Neuron (in vitro differentiated cells): ENCODE measurements around the gene PPIP5K1.
"Not testable (repeated sequence)": the region's sequence is repeated elsewhere in the genome, so short reads cannot be mapped to it uniquely, and the experiment has no call there.

ENCODE experiments used
- H2AFZ ChIP-seq: one replicate; pipeline ENCODE4 v1.6.1; 2013; ENCODE audit warnings: low read depth, mild to moderate bottlenecking, inconsistent platforms, low read length, moderate library complexity
- H3K27me3 ChIP-seq: one replicate; pipeline ENCODE4 v1.6.1; 2013; ENCODE audit warnings: low read length; ENCODE audit not compliant: insufficient read depth
- H3K36me3 ChIP-seq: one replicate; pipeline ENCODE4 v1.6.1; 2013; ENCODE audit warnings: low read length; ENCODE audit not compliant: insufficient read depth
- H3K4me1 ChIP-seq: one replicate; pipeline ENCODE4 v1.6.1; 2013; ENCODE audit warnings: low read length; ENCODE audit not compliant: insufficient read depth
- H3K4me3 ChIP-seq: 2 replicates; pipeline ENCODE4 v1.5.1; 2013; ENCODE audit warnings: mild to moderate bottlenecking, low read length, moderate library complexity
- H3K9me3 ChIP-seq: one replicate; pipeline ENCODE4 v1.6.1; 2013; ENCODE audit warnings: low read length

PPIP5K1 gene

DNA sequence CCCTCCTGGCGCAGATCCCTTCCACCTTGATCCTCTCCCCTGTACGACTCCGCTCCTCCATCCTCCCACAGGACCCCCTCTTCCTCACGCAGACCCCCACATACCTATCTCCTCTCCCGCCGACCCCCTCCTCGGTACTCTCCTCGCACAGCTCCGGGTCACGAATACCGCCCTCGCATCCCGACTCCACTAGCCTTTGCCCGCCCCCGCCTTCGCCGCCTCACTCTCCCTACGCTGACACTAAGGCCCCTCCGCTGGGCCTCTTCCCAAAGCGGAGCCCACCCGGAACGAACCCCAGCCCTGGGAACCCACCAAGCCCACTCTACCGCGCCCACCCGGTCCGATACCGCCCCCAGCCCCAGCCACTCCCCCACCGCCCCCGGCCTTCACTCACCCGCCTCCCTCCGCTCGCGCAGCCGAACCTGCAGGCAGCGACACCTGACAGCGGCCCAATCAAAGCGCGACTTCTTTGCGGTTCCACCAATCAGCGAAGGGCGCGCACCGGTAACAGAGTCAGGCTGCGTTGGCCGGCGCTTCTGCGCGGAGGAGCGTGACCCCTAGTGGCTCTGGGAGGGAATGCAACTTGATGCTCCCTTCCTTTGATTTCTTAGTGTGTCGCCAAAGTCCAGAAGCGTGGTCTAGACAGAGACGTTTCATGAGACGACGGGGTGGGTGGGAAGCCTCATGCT is at the start of gene PPIP5K1:
PPIP5K1 (minus strand) TSS at position 431 of the 689 bp plus-strand sequence. CDS start 5,704 bp downstream, outside the sequence.
- H2AFZ ChIP-seq, H3K36me3 ChIP-seq, H3K9me3 ChIP-seq, H3K27me3 ChIP-seq, H3K4me3 ChIP-seq, H3K4me1 ChIP-seq: not testable (repeated sequence)

DNA sequence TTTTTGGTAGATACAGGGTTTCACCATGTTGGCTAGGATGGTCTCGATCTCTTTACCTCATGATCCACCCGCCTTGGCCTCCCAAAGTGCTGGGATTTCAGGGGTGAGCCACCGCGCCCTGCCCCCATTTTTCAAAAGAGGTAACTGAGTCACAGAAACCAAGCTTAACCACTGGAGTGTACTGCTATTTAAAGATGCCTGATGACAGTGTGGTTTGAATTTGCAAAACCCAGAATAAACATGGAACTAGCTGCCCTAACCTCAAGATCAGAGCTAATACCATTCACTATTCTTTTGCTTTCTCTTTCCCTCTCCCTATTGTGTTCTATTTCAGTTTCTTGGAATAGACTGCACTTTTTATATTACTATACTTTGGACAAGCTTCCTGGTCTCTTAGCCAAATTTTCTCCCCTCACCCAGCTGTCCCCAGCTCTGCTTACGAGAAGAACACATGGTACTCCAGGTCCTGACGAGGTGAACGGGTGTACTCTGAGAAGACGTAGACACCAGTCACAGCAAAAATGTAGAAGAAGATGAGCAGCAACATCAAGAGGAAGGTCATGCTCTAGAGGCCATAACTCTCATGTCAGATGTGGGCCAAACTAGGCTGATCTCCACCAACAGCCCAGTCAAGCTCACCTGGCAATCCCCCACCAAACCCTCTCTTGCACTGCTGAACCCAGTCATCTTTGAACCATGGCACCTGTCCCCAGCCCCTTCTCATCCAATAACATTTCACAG is 48.6 kb upstream of the PPIP5K1 start:
- not testable (repeated sequence) for H3K4me1 ChIP-seq, H2AFZ ChIP-seq, H3K4me3 ChIP-seq, H3K36me3 ChIP-seq, H3K9me3 ChIP-seq, H3K27me3 ChIP-seq

DNA sequence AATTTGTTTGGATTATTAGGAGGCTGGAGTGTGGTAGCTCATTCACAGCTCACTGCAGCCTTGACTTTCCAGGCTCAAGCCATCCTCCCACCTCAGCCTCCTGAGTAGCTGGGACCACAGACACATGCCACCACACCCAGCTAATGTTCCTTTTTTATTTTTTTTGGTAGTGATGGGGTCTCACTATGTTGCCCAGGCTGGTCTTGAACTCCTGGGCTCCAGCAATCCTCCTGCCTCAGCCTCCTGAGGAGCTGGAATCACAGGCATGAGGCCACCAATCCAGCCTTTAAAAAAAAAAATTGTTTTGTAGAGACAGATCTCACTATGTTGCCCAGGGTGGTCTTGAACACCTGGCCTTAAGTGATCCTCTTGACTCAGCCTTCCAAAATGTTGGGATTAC is 36.9 kb upstream of the PPIP5K1 start:
- H2AFZ ChIP-seq, H3K4me1 ChIP-seq, H3K9me3 ChIP-seq, H3K36me3 ChIP-seq, H3K27me3 ChIP-seq, H3K4me3 ChIP-seq: not testable (repeated sequence)

DNA sequence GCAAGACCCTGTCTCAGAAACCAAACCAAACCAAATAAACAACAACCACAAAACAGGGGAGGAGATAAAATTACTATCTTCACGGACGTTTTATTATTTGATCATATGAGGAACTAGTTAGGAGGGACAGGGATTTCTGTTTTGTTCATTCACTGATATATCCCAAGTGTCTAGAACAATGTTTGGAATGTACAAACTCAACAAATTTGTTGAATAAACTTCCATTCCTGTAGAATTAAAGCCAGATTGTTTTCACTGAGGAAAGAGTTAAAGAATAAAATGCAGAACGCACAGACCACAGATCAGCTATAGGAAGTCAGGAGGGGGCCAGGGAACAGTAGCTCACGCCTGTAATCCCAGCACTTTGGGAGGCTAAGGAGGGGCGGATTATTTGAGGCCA is 35.1 kb upstream of the PPIP5K1 start:
- Histone ChIP-seq H3K4me1 (no peaks in the 10 kb centered on the region), H3K4me3 (no peak overlapping the region), H2AFZ (no peak overlapping the region), H3K27me3 (no peaks in the 10 kb centered on the region), H3K36me3 (no peaks in the 10 kb centered on the region), H3K9me3 (no peaks in the 10 kb centered on the region)

DNA sequence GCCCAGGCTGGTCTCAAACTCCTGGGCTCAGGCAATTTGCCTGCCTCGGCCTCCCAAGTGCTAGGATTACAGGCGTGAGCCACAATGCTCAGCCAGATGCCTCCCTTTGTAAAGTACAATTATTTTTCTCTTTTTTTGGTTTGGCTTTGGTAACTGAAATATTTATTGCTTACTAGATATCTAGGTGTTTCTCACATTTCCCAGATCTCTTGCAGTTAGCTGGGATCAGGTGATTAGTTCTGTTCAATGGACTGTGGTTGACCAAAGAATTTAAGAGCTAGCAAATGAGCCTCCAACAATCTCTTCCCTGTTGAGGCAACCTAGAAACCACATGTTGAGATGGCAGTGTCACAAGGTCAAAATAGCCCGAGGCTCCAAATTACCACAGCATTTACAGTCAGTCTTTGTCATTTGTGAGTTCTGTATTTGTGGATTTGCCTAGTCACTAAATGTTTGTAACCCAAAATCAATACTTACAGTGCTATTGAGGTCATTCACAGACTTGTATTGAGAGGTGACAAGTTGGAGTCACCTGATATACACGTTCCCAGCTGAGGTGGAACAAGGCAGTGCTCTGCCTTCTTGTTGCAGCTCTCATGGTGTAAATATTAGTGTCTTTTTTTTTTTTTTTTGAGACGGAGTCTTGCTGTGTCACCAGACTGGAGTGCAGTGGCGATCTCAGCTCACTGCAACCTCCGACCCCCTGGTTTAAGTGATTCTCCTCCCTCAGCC is 32.2 kb upstream of the PPIP5K1 start:
- not testable (repeated sequence) for H3K4me1 ChIP-seq, H3K27me3 ChIP-seq, H3K9me3 ChIP-seq, H2AFZ ChIP-seq, H3K4me3 ChIP-seq, H3K36me3 ChIP-seq

DNA sequence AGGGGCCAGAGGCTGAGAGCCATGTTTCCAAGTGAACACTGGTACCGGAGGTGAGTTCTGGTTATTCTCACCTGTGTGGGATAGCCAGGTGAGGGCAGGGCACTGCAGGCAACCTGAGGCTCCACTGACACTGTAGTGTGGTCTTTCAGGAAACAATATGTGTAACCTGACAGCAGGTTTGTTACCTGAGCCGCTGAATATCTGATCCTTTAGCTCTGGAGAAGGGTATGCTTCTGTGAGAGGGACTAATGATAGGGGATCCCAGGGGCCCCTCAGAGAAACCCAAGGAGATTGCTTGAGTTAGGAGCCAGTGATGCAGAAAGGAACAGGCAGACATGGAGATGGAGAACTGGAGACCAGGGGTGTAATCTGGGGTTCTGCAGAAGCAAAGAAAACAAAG is 28.7 kb upstream of the PPIP5K1 start, which contains the start of gene STRC:
STRC (minus strand) TSS at position 101 of the 400 bp plus-strand sequence; CDS start at position 23, 78 bp downstream.
- not testable (repeated sequence) for H3K36me3 ChIP-seq, H3K27me3 ChIP-seq, H3K4me3 ChIP-seq, H3K4me1 ChIP-seq, H2AFZ ChIP-seq, H3K9me3 ChIP-seq

DNA sequence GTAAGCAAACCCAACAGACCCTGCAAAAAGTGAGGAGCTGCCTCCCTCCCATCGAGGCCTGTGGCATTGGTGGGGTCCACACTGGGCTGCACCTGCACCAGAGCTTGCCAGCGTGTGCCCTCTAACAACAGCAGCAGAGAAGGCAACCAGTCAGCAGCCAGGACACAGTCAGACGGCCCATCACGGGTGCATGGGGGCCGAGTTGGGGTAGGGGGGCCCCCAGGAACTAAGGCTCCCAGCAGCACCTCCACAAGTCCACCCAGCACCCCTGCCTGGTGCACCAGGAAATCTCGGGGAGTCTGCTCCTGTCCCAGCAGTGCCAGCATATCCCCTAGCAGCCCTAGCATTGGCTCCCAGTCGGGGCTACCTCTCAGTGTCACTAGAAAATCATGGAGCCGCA is 27.7 kb upstream of the PPIP5K1 start:
- H3K36me3 ChIP-seq, H3K4me1 ChIP-seq, H3K9me3 ChIP-seq, H3K27me3 ChIP-seq, H3K4me3 ChIP-seq, H2AFZ ChIP-seq: not testable (repeated sequence)

DNA sequence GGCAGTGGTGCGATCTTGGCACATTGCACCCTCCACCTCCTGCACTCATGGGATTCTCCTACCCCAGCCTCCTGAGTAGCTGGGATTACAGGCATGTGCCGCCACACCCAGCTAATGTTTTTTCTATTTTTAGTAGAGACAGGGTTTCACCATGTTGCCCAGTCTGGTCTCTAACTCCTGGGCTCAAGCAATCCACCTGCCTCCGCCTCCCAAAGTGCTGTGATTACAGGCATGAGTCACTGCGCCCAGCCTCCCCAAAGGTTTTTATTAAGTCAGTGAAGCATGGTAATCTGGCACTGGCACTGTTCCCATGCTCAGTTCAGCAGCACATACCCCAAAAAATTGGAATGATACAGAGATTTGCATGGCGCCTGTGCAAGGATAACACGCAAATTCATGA is 12.2 kb upstream of the PPIP5K1 start:
- H2AFZ ChIP-seq, H3K4me1 ChIP-seq, H3K4me3 ChIP-seq, H3K9me3 ChIP-seq, H3K27me3 ChIP-seq, H3K36me3 ChIP-seq: not testable (repeated sequence)

DNA sequence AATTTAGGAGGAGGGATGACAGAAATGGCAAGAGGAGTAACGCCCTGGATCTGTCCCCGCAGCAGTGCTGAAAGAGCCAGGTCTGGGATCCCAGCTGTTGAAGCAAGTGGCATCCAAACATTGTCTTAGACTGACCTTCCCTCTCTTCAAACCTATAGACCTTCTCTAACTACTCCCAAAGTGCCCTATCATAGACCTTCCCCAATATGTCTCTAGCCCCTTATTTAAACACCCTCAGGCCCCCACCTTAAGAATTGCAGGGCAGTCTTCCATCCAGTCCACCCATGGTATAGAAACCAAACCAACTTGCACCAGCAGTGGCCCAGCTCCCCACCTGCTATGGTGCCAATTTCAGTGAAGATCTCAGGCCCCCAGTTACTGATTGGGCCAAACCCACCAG is 10.2 kb upstream of the PPIP5K1 start:
- H3K9me3 ChIP-seq, H2AFZ ChIP-seq, H3K4me1 ChIP-seq, H3K4me3 ChIP-seq, H3K27me3 ChIP-seq, H3K36me3 ChIP-seq: not testable (repeated sequence)

DNA sequence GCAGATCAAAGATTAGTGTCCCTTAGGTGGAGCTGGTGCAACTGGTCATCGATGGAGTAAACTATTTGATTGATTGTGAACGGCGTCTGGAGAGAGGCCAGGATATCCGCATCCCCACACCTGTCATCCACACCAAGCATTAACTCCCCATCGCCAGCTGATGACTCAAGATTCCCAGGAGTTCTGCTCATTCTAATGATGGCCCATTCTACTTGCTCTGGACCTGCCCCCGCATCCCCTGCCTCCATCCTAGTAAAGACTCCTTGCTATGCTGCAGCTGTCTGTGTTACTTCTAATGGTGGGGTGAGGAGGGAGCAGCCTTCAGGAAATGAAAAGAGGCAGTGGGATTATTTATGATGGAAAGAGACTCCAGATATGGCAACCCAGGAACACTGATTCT is 9.1 kb upstream of the PPIP5K1 start:
- not testable (repeated sequence) for H3K4me1 ChIP-seq, H3K27me3 ChIP-seq, H3K9me3 ChIP-seq, H2AFZ ChIP-seq, H3K4me3 ChIP-seq, H3K36me3 ChIP-seq

DNA sequence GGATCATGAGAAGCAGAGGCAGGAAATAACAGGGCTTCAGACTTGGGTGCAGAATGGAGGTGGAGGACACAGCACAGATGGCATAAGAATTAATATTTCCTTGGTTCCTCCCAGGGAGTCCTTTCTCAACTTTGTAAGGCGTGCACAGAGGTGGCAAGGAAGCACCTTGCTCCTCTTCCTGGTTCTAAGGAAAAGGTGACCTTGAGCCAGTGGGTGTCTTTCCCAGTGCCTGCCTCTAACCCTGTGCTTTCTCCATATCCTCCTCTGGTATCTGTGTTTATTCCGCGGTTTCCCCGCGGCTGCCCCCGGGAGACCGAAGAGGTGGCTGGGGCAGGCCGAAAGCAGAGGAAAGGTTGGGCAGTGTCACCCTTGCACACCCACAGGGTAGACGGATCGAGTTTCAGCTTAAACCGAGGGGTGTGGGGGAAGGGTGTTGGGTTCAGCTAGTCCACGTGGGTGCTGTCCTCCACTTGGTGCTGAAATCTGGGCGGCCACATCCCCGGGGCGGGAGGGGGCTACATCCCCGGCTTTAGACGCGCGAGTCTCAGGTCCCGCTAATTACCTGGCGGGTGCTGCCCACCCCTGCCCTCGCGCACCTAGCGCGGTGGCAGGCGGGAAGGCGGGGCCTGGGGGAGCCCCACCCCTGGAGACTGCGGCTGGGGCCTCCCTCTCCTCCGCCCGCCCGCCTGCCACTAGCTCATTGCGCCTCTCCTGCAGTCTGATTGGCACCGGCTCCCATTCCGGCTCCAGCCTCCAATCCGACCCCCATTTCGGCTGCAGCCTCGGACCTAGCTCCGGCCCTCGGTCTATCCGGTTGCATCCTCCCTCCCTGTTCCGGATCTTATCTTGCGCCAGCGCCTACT is 3.6 kb upstream of the PPIP5K1 start, which contains the start of gene CKMT1B:
CKMT1B (plus strand) TSS at position 700 of the 863 bp plus-strand sequence. CDS start 192 bp downstream, outside the sequence.
- not testable (repeated sequence) for H3K27me3 ChIP-seq, H3K4me1 ChIP-seq, H3K4me3 ChIP-seq, H3K9me3 ChIP-seq, H3K36me3 ChIP-seq, H2AFZ ChIP-seq

DNA sequence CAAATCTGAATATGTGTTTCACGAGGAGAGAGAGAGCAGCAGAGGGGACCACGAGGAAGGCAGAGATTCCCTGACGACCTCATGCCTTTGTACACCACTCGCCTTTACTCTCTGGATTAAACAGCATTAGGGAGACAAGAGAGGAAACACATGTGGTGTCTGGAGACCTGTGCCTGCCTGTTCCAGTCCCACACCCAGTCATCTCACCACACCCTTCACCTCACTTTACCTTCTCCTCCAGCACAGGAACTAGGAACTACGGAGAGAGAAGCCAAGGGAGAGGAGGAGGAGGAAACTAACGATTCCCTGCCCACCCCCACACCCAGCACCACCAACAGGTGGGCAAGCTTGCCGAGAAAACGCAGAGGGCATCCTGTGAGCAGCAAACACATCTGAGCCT is 2.8 kb upstream of the PPIP5K1 start:
- not testable (repeated sequence) for H3K9me3 ChIP-seq, H2AFZ ChIP-seq, H3K27me3 ChIP-seq, H3K4me3 ChIP-seq, H3K4me1 ChIP-seq, H3K36me3 ChIP-seq

DNA sequence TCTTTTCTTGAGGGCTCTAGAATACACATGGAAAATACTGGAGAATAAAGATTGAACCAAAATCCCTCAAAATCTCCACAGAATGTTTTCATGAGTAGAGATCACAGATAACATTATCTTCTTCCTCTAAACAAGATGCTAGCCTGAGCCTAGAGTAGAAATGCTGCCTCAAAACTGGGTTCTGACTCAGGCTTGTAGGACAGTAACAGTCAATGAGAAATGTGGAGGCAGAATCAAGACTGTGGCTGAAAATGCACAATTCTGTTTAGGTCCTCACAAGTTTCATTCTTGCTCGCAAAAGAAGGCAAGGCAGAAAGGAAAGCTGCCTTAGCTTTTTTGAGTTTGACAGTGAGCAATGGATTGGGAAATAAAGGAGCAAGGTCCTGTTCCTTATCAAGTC is 15.4 kb downstream of the PPIP5K1 start:
- H3K27me3 ChIP-seq, H2AFZ ChIP-seq, H3K36me3 ChIP-seq, H3K4me3 ChIP-seq, H3K9me3 ChIP-seq, H3K4me1 ChIP-seq: not testable (repeated sequence)
